GM12801 (cell line): ENCODE measurements around the gene PARP12.

Source experiments
- CTCF ChIP-seq: IDR thresholded peaks from one replicate; pipeline ENCODE4 v1.5.1; 2011; ENCODE audit warnings: control low read depth; ENCODE audit not compliant: insufficient read length; ENCODE audit errors: extremely low read depth

The PARP12 gene

GRCh38 chr7:140024585-140024984 is 38.2 kb downstream of the PARP12 start:
- TF ChIP-seq CTCF, result no peak

GRCh38 chr7:140023728-140024127 is 39.0 kb downstream of the PARP12 start:
- TF ChIP-seq CTCF, result no peak

GRCh38 chr7:140022582-140023211 is 40.1 kb downstream of the PARP12 start:
- TF ChIP-seq CTCF, result no peak

GRCh38 chr7:140021603-140022002 is 41.1 kb downstream of the PARP12 start:
- TF ChIP-seq CTCF, result no peak

- TF ChIP-seq CTCF, result no peak
Observed at GRCh38 chr7:140019606-140020005, 43.1 kb downstream of the PARP12 start.

- no peak for TF ChIP-seq CTCF
Observed at GRCh38 chr7:140019172-140019571, 43.6 kb downstream of the PARP12 start.

GRCh38 chr7:140018125-140019043 is 44.4 kb downstream of the PARP12 start:
- no peak for TF ChIP-seq CTCF
